ENCODE measurements around the gene HMCES.

Gene HMCES

DNA sequence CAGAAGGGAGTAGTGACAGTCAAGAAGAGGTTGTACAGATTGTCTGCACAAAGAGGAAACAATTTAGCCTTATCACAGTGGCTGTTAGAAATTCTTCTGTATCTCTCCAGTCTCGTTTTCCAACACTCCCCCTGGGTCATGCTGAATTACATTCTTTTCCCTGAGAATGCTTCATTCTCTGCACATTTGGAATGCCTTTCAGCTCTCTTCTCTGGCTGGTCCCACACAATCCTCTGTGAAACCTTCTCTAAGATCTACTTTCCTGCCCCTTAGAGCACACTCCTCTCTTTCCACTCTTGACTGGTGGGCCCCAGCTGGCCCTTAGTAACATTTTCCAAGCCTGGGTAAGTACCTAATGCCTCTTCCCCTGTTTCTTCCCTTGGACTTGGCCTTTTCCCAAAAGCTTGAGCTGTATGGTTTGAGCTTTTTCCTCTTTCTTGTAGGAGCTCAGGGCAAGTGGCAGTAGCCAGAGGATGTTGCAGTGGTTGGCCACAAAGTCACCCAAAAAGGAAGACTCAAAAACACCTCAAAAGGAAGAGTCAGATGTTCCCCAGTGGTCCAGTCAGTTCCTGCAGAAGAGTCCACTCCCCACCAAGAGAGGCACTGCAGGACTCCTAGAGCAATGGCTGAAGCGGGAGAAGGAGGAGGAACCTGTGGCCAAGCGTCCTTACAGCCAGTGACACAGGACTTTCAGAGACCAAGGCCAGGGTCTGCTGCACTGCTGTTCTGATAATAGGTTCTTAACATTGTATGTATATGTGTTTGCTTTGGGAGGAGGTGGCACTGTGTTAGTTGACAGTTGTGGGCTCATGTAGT is 25.7 kb downstream of the HMCES start:
- no peak overlapping the region for H3K4me3 ChIP-seq (ENCODE audit: low read depth, low read length)

DNA sequence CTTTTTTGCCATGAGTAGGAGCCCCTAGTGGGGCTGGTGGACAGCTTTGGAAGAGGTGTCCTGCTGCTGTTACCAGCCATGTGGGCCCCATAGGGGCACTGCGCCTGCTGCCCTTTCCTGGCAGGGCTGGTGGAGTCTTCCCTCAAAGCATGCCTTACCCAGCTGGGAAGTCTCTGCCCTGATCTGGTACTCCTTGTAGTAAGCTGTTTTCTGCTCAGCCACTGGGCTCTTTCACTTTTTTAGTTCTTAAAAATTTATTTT is 26.2 kb downstream of the HMCES start:
- no peak overlapping the region for H3K4me3 ChIP-seq (ENCODE audit: low read depth, low read length)

DNA sequence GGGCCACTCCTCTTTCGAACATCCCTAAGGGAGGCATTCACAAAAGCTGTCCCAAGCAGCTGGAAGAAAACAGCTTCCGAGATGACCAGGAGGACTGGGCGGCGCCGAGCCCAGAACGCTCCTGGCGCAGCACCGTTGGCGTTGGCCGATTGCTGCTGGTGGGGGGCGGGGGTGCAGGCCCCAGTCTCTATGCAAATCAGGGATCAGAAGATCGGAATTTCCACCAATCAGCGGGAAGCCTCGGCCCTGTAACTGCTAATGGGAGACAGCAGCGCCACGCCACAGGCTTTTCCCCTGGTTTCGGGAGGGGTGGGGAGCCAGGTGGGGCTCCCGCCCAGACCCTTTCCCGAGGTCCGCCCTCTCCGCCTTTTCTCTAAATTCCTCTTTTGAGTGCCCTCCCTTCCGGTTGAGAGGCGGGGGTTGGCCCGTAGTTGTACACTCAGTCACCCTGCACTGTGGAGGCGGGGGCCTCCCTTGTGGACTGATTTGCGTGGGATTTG is 27.0 kb downstream of the HMCES start:
- H3K4me3 ChIP-seq (ENCODE audit: low read depth, low read length): no peak overlapping the region

GRCh38 chr3:129308636-129309035 is 30.0 kb downstream of the HMCES start:
- no peak overlapping the region for H3K4me3 ChIP-seq (ENCODE audit: low read depth, low read length)

DNA sequence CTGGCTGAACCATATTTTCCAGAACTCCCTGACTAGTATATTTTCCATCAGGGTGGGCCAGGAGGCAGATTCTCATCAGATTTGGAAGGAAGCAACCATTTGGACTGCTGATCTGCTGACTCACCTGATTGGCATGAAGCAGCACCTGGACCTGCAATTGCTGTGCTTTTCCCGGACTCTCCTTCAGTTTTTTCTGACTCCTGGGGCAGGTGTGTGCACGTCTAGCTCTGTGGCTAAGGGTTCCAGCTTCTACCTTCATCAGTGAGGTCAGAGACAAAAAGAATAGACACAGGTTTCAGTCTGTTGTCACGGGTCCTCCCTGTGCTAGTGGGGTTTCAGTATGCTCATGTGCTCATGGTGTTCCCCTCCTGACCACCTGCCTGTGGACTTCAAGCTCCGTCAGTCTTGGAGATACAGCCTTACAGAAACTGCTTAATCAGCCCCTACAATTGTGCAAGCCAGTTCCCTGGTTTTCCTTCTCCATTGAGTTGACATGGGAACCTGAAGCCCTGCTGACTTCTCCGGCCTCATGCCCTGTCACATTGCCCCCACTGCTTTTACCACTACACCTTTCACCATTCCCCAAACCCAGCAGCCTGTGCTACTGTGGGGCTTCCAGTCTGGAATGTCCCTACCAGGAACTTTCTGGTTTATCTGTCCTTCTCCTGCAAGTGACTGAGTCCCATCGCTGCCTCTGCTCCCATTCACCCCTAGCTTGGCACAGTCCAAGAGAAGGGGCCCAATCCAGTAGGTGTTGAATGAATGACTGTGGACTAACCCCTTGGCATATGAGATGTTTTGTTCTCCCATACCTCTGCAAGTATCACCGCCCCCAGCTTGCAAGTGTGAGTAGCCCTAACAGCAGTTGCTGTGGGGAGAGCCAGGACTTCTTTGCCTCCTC is 31.7 kb downstream of the HMCES start:
- no peak overlapping the region for H3K4me3 ChIP-seq (ENCODE audit: low read depth, low read length)

GRCh38 chr3:129311054-129311902 is 32.6 kb downstream of the HMCES start:
- H3K4me3 ChIP-seq (ENCODE audit: low read depth, low read length): no peak overlapping the region

DNA sequence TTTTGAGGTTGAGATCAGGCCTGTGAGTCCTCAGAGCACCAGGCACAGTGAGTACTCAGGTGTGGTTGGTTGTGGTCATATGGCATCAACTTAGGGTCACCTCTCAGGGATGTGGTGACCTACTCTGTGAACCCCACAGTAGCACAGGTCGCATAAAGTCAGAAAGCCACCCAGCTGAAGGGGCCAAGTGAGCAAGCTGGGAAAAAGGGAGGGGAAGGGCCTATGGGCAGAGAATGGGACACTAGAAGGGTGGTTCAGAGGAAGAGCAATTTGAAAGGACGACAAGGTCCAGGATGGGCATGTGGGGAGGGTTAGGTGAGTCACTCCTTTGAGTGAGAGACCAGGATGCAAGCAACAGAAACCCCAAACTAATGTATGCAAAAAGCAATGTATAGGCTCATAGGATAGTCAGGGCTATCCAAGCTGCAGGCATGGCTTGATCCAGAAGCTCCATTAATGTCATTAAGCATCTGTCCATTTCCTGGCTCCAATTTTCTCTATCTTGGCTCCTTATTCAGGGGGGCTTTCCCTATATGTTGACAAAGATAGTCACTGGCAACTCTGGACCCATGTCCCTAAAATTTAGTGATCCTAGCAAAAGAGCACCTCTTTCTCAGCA is 33.5 kb downstream of the HMCES start:
- H3K4me3 ChIP-seq (ENCODE audit: low read depth, low read length): no peak overlapping the region

DNA sequence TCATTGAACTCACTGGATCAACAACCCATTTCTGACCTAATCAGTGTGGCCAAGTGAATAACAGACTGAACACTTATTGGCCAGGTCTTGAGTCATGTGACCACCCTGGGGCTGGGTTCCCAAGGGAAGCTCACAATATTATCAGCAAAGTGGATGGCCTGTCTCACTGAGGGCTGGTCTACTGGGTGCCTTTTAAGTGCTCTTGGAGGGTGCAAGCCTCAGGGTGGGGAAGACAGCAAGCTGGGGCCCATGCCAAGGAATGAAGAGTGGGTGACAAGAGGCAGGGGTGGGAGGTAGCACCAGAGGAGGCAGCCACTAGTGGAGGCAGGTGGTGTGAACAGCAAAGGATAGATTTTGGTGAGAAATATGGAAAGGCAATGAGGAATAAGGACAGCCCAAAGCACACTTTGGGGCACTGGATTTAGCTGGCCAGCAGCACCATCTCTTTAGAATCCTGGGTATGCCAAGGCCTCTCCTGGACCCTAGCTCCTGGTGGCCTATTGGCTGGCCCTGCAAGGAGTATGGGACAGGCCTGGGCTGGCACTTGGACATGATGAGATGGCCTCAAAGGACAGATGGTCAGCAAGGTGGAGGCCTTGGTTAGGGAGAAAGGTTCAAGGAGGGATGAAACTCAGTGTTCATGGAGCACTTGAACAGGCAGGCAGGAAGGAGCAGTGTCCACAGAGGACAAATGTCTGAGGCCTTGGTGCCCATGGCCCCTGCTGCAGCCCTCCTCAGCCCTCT is 34.2 kb downstream of the HMCES start:
- no peak overlapping the region for H3K4me3 ChIP-seq (ENCODE audit: low read depth, low read length)

GRCh38 chr3:129313415-129313664 is 34.7 kb downstream of the HMCES start:
- no peak overlapping the region for H3K4me3 ChIP-seq (ENCODE audit: low read depth, low read length)

- H3K4me3 ChIP-seq (ENCODE audit: low read depth, low read length): no peak overlapping the region
Observed at GRCh38 chr3:129313665-129314385, 35.2 kb downstream of the HMCES start.

DNA sequence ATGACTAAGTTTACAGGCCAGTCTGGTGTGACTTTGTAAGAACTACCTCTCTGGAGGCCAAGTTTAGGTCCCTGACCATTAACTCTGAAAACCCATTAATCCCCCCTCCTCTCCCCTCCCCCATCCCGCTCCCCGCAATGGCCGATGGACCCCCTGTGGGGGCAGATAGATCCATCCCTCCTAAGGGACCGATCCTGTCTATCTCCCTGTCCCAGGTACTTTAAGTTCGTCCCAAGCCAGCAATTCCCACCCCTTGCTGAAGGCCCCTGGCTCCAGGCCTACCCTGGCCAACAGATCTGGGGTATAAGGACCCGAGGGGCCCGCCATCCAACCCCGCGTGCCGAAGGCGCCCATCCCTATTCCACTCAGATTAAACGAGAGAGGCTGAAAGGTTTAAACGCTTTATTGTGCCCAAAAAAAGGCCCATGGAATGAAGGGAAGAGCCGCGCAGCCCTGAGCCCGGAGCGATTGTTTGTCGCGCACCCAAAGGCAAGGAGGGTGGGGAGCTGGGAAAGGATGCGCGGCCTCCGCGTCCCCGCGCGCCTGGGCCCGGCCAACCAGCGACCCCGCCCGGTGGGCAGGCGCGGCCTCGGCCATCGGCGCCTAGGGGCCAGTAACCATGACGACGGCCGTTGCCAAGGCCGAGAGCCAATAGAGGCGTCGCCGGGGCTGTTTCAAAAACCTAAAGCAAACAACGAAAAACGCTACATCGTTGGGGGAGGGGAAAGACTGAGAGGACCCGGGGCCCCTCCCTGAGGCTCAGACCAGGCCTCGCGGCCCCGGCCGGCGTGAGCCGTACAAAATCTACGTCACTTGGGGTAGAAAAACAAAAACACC is 35.9 kb downstream of the HMCES start:
- peak overlapping the region; percentile 98 for H3K4me3 ChIP-seq (ENCODE audit: low read depth, low read length)

- H3K4me3 ChIP-seq (ENCODE audit: low read depth, low read length): peak overlapping the region; percentile 98
Observed at GRCh38 chr3:129315223-129315997, 36.7 kb downstream of the HMCES start.

- peak overlapping the region; percentile 67 for H3K4me3 ChIP-seq (ENCODE audit: low read depth, low read length)
Observed at GRCh38 chr3:129315998-129316247, 37.3 kb downstream of the HMCES start.

DNA sequence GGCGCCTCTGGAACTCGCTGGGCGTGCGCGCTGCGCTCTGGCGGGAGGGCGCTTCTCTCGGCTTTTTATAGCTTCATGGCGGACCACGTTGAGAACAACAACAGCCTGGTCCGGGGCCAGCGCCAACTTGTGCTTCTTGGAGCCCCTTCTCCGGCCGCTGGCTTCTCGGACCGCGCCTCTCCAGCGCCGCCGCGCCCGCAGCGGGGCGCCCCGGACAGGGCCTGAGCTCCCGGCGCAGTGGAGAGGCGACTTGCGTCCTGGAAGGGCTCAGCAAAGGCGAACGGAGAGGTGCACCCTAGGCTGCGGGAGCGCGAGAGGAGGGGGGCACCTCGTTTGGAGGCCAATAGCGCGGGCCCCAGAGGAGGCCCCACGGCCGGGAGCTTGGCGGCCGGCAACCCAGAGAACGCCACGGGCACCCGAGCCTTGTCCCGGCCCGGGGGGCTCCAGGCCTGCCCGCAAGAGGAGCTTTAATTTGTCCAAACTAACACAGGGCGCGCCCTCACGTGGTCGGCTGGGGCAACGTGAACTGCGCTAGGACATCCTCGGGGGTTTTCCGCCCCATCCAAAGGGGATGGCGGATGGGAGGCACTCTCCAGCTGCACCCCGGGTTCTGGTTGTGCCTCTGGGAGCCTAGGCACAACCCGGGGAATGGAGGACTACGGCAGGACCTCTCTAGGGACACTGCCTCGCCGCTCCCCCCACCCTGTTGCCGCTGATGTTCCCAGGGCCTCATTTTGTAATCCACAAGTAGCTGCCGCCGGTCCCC is 37.8 kb downstream of the HMCES start:
- H3K4me3 ChIP-seq (ENCODE audit: low read depth, low read length): peak overlapping the region; percentile 67

DNA sequence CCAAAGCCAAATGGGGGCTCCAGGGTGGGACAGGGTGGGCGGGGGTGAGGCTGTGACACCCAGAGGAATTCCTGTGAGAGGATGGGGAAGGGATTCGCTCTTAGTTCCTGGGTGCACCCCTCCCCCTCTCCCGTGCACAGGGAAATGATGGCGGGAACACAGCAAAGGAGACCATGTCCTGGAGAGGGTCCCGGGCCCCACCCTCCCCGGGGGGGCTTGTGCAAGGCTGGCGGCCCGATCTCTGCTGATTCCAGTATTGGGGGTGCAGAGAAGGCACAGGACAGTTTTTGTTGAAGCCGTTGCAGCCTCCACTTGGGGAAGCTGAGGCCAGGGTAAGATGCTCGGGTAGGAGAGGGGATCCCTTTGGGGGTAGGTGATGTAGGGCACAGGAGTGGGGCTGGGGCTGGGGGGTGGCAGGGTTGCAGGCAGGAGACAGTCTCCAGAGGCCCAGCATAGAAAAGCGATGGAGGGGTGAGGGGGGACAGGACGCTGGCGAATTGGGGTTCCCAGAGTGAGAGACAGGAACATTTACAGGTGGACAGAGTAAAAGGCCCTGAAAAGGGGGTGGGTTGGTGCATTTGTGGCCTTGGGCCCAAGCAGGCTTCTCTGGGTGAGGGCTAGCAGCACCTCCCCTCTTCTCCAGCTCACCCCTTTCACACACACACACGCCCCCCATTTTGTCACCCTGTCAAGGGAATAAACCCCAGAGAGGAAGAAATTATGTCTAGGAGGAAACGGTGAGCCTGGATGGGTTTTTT is 38.5 kb downstream of the HMCES start:
- peak overlapping the region; percentile 67 for H3K4me3 ChIP-seq (ENCODE audit: low read depth, low read length)

GRCh38 chr3:129317848-129318247 is 39.2 kb downstream of the HMCES start:
- no peak overlapping the region for H3K4me3 ChIP-seq (ENCODE audit: low read depth, low read length)

DNA sequence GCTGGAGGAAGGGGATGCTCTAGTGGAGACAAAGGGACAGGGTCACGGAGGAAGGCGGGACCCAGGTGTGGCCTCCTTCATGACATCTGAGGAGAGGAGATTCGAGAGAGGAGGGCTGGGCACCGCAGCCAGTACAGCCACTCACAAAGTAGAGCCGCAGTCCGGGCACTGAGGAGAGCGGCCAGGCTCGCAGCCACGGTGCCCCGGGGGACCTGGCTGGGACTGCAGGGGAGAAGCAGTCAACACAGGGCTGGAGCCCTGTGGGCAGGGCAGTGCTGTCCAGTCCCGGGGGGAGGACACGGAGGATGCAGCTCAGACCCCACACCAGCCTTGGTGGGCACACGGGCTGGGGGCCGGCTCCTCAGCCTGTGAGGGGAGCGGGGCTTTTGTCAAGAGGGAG is 40.3 kb downstream of the HMCES start:
- no peak overlapping the region for H3K4me3 ChIP-seq (ENCODE audit: low read depth, low read length)

Measured in iPS-11a (cell line).